Activated B cell treated with CpG ODN at 0.5 μM for 24 hours (primary cell): ENCODE data around the gene DCAF8L1. TPM values are rescaled to one million over a fixed set of nuclear protein-coding genes. Genes with fewer than 3 reads are reported as not detected.

Experiments
- ATAC-seq: fragments of 200-7000 bp; cut with Tn5 transposase; one replicate; pipeline ENCODE4 v1.10.0; 2021; ENCODE audit warnings: low read depth, mild to moderate bottlenecking, moderate library complexity
- CTCF ChIA-PET: fragments of 350-600 bp; sonication (Branson Sonifier 250); formaldehyde crosslinking; loops from one replicate; lab custom pipeline; 2021; ENCODE audit warnings: antibody characterized with exemption; lab: Charles Lee
- POLR2A ChIA-PET: fragments of 350-600 bp; sonication (Branson Sonifier 250); formaldehyde crosslinking; loops from one replicate; lab custom pipeline; 2021; ENCODE audit warnings: antibody characterized with exemption; lab: Charles Lee
- DNase-seq: peaks from one replicate; pipeline ENCODE4 v3.0.0; 2022
- H3K27ac Mint-ChIP-seq: one replicate; pipeline ENCODE4 v1.8.0; 2020; ENCODE audit warnings: mixed read lengths
- H3K27me3 Mint-ChIP-seq: one replicate; pipeline ENCODE4 v1.8.0; 2021; ENCODE audit warnings: mixed read lengths
- H3K36me3 Mint-ChIP-seq: one replicate; pipeline ENCODE4 v1.8.0; 2021; ENCODE audit warnings: low read depth, mixed read lengths
- H3K4me1 Mint-ChIP-seq: one replicate; pipeline ENCODE4 v1.8.0; 2021; ENCODE audit warnings: mixed read lengths
- H3K4me3 Mint-ChIP-seq: one replicate; pipeline ENCODE4 v1.8.0; 2020; ENCODE audit warnings: mild to moderate bottlenecking, mixed read lengths
- H3K9me3 Mint-ChIP-seq: one replicate; pipeline ENCODE4 v1.8.0; 2020; ENCODE audit warnings: mixed read lengths
- intact Hi-C: fragments of 100-400 bp; cut with micrococcal nuclease; formaldehyde crosslinking; loops from one replicate; pipeline ENCODE4 v1.15.1; 2024
- total RNA-seq: library from RNA; stranded (reverse); gene quantifications from 2 replicates; pipeline ENCODE4 v1.2.3, GENCODE V29; 2022
- TF ChIP-seq, protein P1 (sequence below): fragments of 200-600 bp; IDR thresholded peaks from one replicate; pipeline ENCODE4 v1.8.0; 2022; ENCODE audit warnings: antibody characterized with exemption, mild to moderate bottlenecking

DCAF8L1 gene
- total RNA-seq = not detected in 2 replicates

DNA sequence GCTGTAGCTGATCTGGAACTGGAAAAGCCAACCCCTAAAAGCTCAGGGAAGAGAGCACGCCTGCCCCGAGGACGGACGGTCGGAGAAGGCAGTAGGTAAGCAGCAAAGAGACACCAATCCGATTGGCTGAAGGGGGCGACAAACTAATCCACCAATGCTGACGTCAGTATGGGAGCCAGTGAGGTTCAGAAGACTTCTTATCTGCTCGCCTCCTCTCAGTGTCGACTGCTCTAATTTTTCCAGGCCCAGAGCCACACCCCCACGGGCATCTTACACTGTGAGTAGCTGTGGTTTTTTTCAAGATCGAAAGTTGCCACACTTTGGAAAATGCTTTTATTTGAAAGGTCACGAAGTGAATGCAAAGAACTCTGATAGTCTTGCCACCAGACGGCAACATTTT is at the start of gene DCAF8L1:
Gene DCAF8L1, minus strand, starts transcription at position 101 of the 400 bp plus-strand sequence. CDS start 115 bp downstream, outside the sequence.
- no peak within 1 kb of the TSS for H3K4me3 Mint-ChIP-seq
- intact Hi-C loops = no loop called here

GRCh38 chrX:28022371-28022770 is 41.1 kb upstream of the DCAF8L1 start:
- DNase-seq = no peak
- Mint-ChIP-seq H3K27me3 (no peaks in the 10 kb centered on the region), H3K36me3 (no peaks in the 10 kb centered on the region), H3K27ac (no peak overlapping the region), H3K4me3 (no peak overlapping the region), H3K4me1 (no peaks in the 10 kb centered on the region), H3K9me3 (no peaks in the 10 kb centered on the region)
- CTCF ChIA-PET = no interaction called here
- POLR2A ChIA-PET = no interaction called here
- no peak for ATAC-seq
- intact Hi-C loops = no loop called here
- TF ChIP-seq, protein P1, sequence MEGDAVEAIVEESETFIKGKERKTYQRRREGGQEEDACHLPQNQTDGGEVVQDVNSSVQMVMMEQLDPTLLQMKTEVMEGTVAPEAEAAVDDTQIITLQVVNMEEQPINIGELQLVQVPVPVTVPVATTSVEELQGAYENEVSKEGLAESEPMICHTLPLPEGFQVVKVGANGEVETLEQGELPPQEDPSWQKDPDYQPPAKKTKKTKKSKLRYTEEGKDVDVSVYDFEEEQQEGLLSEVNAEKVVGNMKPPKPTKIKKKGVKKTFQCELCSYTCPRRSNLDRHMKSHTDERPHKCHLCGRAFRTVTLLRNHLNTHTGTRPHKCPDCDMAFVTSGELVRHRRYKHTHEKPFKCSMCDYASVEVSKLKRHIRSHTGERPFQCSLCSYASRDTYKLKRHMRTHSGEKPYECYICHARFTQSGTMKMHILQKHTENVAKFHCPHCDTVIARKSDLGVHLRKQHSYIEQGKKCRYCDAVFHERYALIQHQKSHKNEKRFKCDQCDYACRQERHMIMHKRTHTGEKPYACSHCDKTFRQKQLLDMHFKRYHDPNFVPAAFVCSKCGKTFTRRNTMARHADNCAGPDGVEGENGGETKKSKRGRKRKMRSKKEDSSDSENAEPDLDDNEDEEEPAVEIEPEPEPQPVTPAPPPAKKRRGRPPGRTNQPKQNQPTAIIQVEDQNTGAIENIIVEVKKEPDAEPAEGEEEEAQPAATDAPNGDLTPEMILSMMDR = no peak

More for the DNA sequence above, at the start of gene DCAF8L1:
- DNase-seq (no peak), ATAC-seq (no peak)
- Mint-ChIP-seq H3K27me3 (no peaks in the 10 kb centered on the region), H3K36me3 (no peaks in the 10 kb centered on the region), H3K9me3 (no peaks in the 10 kb centered on the region), H3K4me1 (no peaks in the 10 kb centered on the region), H3K27ac (no peak within 1 kb of the TSS)
- CTCF ChIA-PET = no interaction called here
- POLR2A ChIA-PET = no interaction called here
- TF ChIP-seq, protein P1 = no peak

- ChIA-PET CTCF (no interaction called here), POLR2A (no interaction called here)
- Mint-ChIP-seq H3K4me3 (no peak overlapping the region), H3K4me1 (no peaks in the 10 kb centered on the region), H3K27ac (no peak overlapping the region), H3K36me3 (no peaks in the 10 kb centered on the region), H3K27me3 (no peaks in the 10 kb centered on the region), H3K9me3 (no peaks in the 10 kb centered on the region)
- intact Hi-C loops = no loop called here
- no peak for ATAC-seq
- DNase-seq = no peak
- TF ChIP-seq, protein P1 = no peak
Observed at GRCh38 chrX:28016823-28017222, 35.6 kb upstream of the DCAF8L1 start.

DNA sequence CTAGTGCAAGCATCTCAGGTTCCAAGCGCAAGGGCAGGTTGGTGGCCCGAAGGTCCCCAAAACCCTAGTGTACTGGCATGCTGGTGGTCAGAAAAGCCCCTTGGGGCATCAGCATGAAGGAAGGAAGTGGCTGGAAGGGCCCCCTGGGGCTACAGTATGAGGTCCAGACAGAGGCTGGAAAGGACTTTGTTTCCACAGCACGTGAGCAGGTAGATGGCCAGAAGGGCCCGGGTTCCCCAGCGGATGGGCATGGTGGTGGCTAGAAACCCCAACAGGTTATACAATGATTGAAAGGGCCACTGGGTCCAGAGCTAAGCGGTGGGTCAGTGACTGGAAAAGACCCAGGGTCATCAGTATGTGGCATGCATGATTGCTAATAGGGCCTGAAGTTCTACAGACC is 34.7 kb upstream of the DCAF8L1 start:
- TF ChIP-seq, protein P1 = no peak

DNA sequence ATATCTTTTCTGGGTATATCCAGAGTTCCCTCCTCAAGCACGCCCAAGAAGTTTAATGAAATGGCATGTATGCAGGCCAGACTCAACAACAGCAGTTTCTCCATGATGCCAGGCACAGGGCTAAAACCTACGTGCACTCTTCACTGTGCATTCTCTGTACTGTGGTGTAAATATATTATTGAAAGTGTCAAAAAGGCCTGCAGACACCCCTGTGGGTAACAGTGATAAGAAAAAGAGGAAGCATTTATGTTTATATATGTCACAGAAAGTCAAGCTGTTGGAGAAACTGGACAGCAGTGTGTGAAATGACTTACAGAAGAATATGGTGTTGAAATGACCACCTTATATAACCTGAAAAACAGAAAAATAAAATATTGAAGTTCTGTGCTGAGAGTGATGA is 29.6 kb upstream of the DCAF8L1 start:
- CTCF ChIA-PET = no interaction called here
- Mint-ChIP-seq H3K9me3 (peaks cover 1% of the 10 kb centered on the region), H3K27me3 (no peaks in the 10 kb centered on the region), H3K4me1 (no peaks in the 10 kb centered on the region), H3K27ac (no peak overlapping the region), H3K36me3 (no peaks in the 10 kb centered on the region), H3K4me3 (no peak overlapping the region)
- POLR2A ChIA-PET = no interaction called here
- DNase-seq (no peak), ATAC-seq (no peak)
- TF ChIP-seq, protein P1 = no peak
- intact Hi-C loops = no loop called here

More for the DNA sequence above, 34.7 kb upstream of the DCAF8L1 start:
- no peak overlapping the region for H3K27ac Mint-ChIP-seq
- no peaks in the 10 kb centered on the region for H3K27me3 Mint-ChIP-seq
- POLR2A ChIA-PET = no interaction called here
- ATAC-seq (no peak), DNase-seq (no peak)
- no peaks in the 10 kb centered on the region for H3K9me3 Mint-ChIP-seq
- CTCF ChIA-PET = no interaction called here
- intact Hi-C loops = no loop called here
- no peak overlapping the region for H3K4me3 Mint-ChIP-seq
- H3K36me3 Mint-ChIP-seq = no peaks in the 10 kb centered on the region
- no peaks in the 10 kb centered on the region for H3K4me1 Mint-ChIP-seq
